WTC11 (cell line): Measurements from ENCODE around the gene MAMLD1. TPM values are rescaled to one million over a fixed set of nuclear protein-coding genes. Genes with fewer than 3 reads are reported as not detected.

Experiments used
- ATAC-seq: fragments of 200-7000 bp; cut with Tn5 transposase; 2 replicates; pipeline ENCODE4 v1.10.0; 2021; ENCODE audit warnings: mild to moderate bottlenecking, moderate library complexity
- CTCF ChIA-PET: fragments of 300-600 bp; sonication (Branson Sonifier 250); formaldehyde crosslinking; loops from one replicate; lab custom pipeline; 2021; ENCODE audit warnings: antibody characterized with exemption; lab: Charles Lee
- POLR2A ChIA-PET: fragments of 350-600 bp; sonication (Branson Sonifier 250); formaldehyde crosslinking; loops from one replicate; lab custom pipeline; 2021; ENCODE audit warnings: antibody characterized with exemption; lab: Charles Lee
- DNase-seq: peaks from one replicate; pipeline ENCODE4 v3.0.0; 2021; ENCODE audit warnings: low spot score
- H3K27ac Mint-ChIP-seq: 2 replicates; pipeline ENCODE4 v1.8.0; 2021; ENCODE audit warnings: mixed read lengths
- H3K27me3 Mint-ChIP-seq: 2 replicates; pipeline ENCODE4 v1.8.0; 2021; ENCODE audit warnings: low read depth, mild to moderate bottlenecking, moderate library complexity, mixed read lengths
- H3K36me3 Mint-ChIP-seq: 2 replicates; pipeline ENCODE4 v1.8.0; 2021; ENCODE audit warnings: mixed read lengths
- H3K4me1 Mint-ChIP-seq: 2 replicates; pipeline ENCODE4 v1.8.0; 2022; ENCODE audit warnings: mixed read lengths
- H3K4me3 Mint-ChIP-seq: 2 replicates; pipeline ENCODE4 v1.8.0; 2021; ENCODE audit warnings: mild to moderate bottlenecking, moderate library complexity, mixed read lengths
- H3K9me3 Mint-ChIP-seq: 2 replicates; pipeline ENCODE4 v1.8.0; 2021; ENCODE audit warnings: mixed read lengths
- ATF1 ChIP-seq: sonication (generic); formaldehyde crosslinking; IDR thresholded peaks from 2 replicates; pipeline ENCODE4 v1.8.1; 2023; ENCODE audit warnings: mild to moderate bottlenecking, moderate library complexity, missing genetic modification reagents
- CBFB ChIP-seq: sonication (generic); formaldehyde crosslinking; IDR thresholded peaks from 2 replicates; pipeline ENCODE4 v1.8.1; 2022; ENCODE audit warnings: mild to moderate bottlenecking, low read depth, missing genetic modification reagents
- ETV6 ChIP-seq: sonication (generic); formaldehyde crosslinking; IDR thresholded peaks from 2 replicates; pipeline ENCODE4 v1.8.1; 2022; ENCODE audit warnings: mild to moderate bottlenecking, missing genetic modification reagents
- GABPB1 ChIP-seq: sonication (generic); formaldehyde crosslinking; IDR thresholded peaks from 2 replicates; pipeline ENCODE4 v1.8.1; 2023; ENCODE audit warnings: mild to moderate bottlenecking, missing genetic modification reagents
- NR2C2 ChIP-seq: sonication (generic); formaldehyde crosslinking; IDR thresholded peaks from 2 replicates; pipeline ENCODE4 v1.8.0; 2022; ENCODE audit warnings: mild to moderate bottlenecking, missing genetic modification reagents
- RELA ChIP-seq: sonication (generic); formaldehyde crosslinking; IDR thresholded peaks from 2 replicates; pipeline ENCODE4 v1.8.1; 2022; ENCODE audit warnings: missing genetic modification reagents, mild to moderate bottlenecking, borderline replicate concordance
- ZBTB21 ChIP-seq: sonication (generic); formaldehyde crosslinking; IDR thresholded peaks from 2 replicates; pipeline ENCODE4 v1.8.1; 2023; ENCODE audit warnings: mild to moderate bottlenecking, missing genetic modification reagents, borderline replicate concordance
- ZNF121 ChIP-seq: sonication (generic); formaldehyde crosslinking; IDR thresholded peaks from 2 replicates; pipeline ENCODE4 v1.8.0; 2023; ENCODE audit warnings: missing genetic modification reagents
- ZNF138 ChIP-seq: sonication (generic); formaldehyde crosslinking; conservative IDR thresholded peaks from 2 replicates; pipeline ENCODE4 v1.8.1; 2022; ENCODE audit warnings: mild to moderate bottlenecking, moderate library complexity, missing genetic modification reagents
- ZNF219 ChIP-seq: sonication (generic); formaldehyde crosslinking; IDR thresholded peaks from 2 replicates; pipeline ENCODE4 v1.8.0; 2023; ENCODE audit warnings: missing genetic modification reagents, mild to moderate bottlenecking, borderline replicate concordance
- ZNF232 ChIP-seq: sonication (generic); formaldehyde crosslinking; IDR thresholded peaks from 2 replicates; pipeline ENCODE4 v1.8.0; 2022; ENCODE audit warnings: mild to moderate bottlenecking, missing genetic modification reagents
- ZNF396 ChIP-seq: fragments of 250-450 bp; sonication (Bioruptor Pico); IDR thresholded peaks from 2 replicates; pipeline ENCODE4 v1.8.0; 2021; ENCODE audit warnings: mild to moderate bottlenecking, moderate library complexity, borderline replicate concordance
- ZNF416 ChIP-seq: fragments of 250-450 bp; sonication (Bioruptor Pico); IDR thresholded peaks from 2 replicates; pipeline ENCODE4 v1.9.0; 2021; ENCODE audit warnings: mild to moderate bottlenecking, inconsistent platforms
- ZNF423 ChIP-seq: fragments of 250-450 bp; sonication (Bioruptor Pico); IDR thresholded peaks from 2 replicates; pipeline ENCODE4 v2.1.2; 2022; ENCODE audit warnings: mild to moderate bottlenecking, moderate library complexity
- total RNA-seq: library from RNA; stranded (reverse); gene quantifications from 3 replicates; pipeline ENCODE4 v1.2.3, GENCODE V29; 2021
- TF ChIP-seq, protein P1 (sequence below): fragments of 250-450 bp; sonication (Bioruptor Pico); IDR thresholded peaks from 2 replicates; pipeline ENCODE4 v1.9.0; 2021; ENCODE audit warnings: mild to moderate bottlenecking
- TF ChIP-seq, protein P2 (sequence below): fragments of 200-600 bp; IDR thresholded peaks from 2 replicates; pipeline ENCODE4 v1.8.0; 2022; ENCODE audit warnings: antibody characterized with exemption
- TF ChIP-seq, protein P3 (sequence below): sonication (generic); formaldehyde crosslinking; IDR thresholded peaks from 2 replicates; pipeline ENCODE4 v1.8.1; 2023; ENCODE audit warnings: mild to moderate bottlenecking, missing genetic modification reagents
- TF ChIP-seq, protein P4 (sequence below): sonication (generic); formaldehyde crosslinking; IDR thresholded peaks from 2 replicates; pipeline ENCODE4 v1.8.0; 2022; ENCODE audit warnings: missing genetic modification reagents
- TF ChIP-seq, protein P5 (sequence below): fragments of 250-450 bp; sonication (Bioruptor Pico); IDR thresholded peaks from 2 replicates; pipeline ENCODE4 v2.1.2; 2022; ENCODE audit warnings: mild to moderate bottlenecking, moderate library complexity
- TF ChIP-seq, protein P6 (sequence below): sonication (generic); formaldehyde crosslinking; IDR thresholded peaks from 2 replicates; pipeline ENCODE4 v1.8.1; 2022; ENCODE audit warnings: mild to moderate bottlenecking, moderate library complexity, missing genetic modification reagents

MAMLD1 gene
- total RNA-seq, 1 experiment from 2014 or later, result 0.35 TPM

DNA sequence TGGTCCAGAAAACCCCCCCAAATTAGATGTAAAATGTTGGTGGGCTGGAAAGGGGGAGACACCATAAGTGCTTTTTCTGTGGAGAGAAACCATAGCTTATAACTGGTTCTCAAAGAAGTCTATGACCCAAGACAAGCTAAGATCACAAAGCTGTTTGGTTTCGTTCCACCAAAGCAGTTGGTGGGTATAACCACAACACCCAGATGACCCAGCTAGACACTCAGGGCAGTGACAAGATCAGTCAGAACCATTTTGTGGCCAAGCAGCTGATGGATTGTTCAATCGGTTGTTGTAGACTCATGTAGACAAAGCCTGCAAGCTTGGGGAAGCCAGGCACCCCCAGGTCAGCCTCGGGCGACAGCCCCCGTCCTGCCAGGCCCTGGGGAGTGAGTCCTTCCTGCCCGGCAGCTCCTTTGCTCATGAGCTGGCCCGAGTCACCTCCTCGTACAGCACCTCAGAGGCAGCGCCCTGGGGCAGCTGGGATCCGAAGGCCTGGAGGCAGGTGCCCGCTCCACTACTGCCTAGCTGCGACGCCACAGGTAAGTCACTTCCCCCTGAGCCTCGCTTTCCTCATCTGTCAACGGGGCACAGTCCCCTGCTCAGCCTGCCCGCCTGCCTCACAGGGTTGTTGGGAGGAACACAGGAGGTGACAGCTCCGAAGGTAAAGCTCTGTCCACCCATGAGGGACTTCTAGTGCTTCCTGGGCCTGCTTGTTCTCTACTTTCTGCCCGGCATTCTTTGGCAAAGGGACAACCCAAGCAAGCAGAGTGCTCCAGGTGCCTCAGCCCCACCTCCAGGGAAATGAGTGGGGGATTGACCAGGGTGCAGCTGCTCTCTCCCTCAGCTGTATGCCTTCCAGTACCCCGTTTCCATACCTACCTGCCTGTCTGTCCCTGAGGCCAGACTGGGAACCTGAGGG is 140.1 kb downstream of the MAMLD1 start:
- CTCF ChIA-PET, result interaction anchor here (1.0 to 2.6 kb wide), 7 partner anchors 10 to 138 kb away, joined by 3 to 7 read pairs (median 4); no protein-coding TSS in a partner anchor
- TF ChIP-seq ZNF219 (CRISPR knock-in tag) (no peak), GABPB1 (CRISPR knock-in tag) (no peak), ZNF232 (CRISPR knock-in tag) (no peak), ZNF423 (CRISPR knock-in tag) (no peak), ZNF396 (CRISPR knock-in tag) (no peak), ZBTB21 (CRISPR knock-in tag) (no peak), ATF1 (CRISPR knock-in tag) (no peak)
- TF ChIP-seq, protein P1, sequence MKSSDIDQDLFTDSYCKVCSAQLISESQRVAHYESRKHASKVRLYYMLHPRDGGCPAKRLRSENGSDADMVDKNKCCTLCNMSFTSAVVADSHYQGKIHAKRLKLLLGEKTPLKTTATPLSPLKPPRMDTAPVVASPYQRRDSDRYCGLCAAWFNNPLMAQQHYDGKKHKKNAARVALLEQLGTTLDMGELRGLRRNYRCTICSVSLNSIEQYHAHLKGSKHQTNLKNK (CRISPR knock-in tag), result no peak
- TF ChIP-seq, protein P2, sequence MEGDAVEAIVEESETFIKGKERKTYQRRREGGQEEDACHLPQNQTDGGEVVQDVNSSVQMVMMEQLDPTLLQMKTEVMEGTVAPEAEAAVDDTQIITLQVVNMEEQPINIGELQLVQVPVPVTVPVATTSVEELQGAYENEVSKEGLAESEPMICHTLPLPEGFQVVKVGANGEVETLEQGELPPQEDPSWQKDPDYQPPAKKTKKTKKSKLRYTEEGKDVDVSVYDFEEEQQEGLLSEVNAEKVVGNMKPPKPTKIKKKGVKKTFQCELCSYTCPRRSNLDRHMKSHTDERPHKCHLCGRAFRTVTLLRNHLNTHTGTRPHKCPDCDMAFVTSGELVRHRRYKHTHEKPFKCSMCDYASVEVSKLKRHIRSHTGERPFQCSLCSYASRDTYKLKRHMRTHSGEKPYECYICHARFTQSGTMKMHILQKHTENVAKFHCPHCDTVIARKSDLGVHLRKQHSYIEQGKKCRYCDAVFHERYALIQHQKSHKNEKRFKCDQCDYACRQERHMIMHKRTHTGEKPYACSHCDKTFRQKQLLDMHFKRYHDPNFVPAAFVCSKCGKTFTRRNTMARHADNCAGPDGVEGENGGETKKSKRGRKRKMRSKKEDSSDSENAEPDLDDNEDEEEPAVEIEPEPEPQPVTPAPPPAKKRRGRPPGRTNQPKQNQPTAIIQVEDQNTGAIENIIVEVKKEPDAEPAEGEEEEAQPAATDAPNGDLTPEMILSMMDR, result no peak
- TF ChIP-seq, protein P3, sequence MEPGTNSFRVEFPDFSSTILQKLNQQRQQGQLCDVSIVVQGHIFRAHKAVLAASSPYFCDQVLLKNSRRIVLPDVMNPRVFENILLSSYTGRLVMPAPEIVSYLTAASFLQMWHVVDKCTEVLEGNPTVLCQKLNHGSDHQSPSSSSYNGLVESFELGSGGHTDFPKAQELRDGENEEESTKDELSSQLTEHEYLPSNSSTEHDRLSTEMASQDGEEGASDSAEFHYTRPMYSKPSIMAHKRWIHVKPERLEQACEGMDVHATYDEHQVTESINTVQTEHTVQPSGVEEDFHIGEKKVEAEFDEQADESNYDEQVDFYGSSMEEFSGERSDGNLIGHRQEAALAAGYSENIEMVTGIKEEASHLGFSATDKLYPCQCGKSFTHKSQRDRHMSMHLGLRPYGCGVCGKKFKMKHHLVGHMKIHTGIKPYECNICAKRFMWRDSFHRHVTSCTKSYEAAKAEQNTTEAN (CRISPR knock-in tag), result no peak
- no peak for ATAC-seq
- no peaks in the 10 kb centered on the region for H3K9me3 Mint-ChIP-seq
- H3K27ac Mint-ChIP-seq, result no peak overlapping the region
- DNase-seq, result no peak
- H3K36me3 Mint-ChIP-seq, result no peaks in the 10 kb centered on the region
- H3K27me3 Mint-ChIP-seq, result no peaks in the 10 kb centered on the region
- no peak overlapping the region for H3K4me3 Mint-ChIP-seq
- POLR2A ChIA-PET, result no interaction called here
- H3K4me1 Mint-ChIP-seq, result peaks cover 38% of the 10 kb centered on the region

DNA sequence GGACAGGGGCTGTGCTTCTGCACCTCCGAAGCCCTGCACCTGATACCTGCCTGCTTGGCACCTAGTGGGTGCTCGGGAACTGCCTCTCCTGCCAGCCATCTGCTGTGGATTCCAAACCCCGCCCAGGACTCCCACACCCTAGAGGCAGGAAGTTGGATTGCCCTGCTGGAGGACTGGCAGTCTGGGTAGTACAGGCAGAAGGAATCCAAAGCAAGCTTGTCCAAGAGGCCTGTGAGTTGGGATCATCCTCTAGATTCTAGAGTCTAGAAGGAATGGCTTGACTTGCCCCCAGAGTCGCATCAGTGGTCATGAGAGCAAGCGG is 140.7 kb downstream of the MAMLD1 start:
- no peak overlapping the region for H3K27ac Mint-ChIP-seq
- no peak overlapping the region for H3K4me3 Mint-ChIP-seq
- H3K4me1 Mint-ChIP-seq, result peaks cover 43% of the 10 kb centered on the region
- no peaks in the 10 kb centered on the region for H3K9me3 Mint-ChIP-seq
- no peaks in the 10 kb centered on the region for H3K27me3 Mint-ChIP-seq
- DNase-seq (no peak), ATAC-seq (no peak)
- ChIA-PET CTCF (interaction anchor here (1.0 to 2.6 kb wide), 5 partner anchors 11 to 139 kb away, joined by 3 to 7 read pairs (median 4); no protein-coding TSS in a partner anchor), POLR2A (no interaction called here)
- no peaks in the 10 kb centered on the region for H3K36me3 Mint-ChIP-seq
- TF ChIP-seq, protein P4, sequence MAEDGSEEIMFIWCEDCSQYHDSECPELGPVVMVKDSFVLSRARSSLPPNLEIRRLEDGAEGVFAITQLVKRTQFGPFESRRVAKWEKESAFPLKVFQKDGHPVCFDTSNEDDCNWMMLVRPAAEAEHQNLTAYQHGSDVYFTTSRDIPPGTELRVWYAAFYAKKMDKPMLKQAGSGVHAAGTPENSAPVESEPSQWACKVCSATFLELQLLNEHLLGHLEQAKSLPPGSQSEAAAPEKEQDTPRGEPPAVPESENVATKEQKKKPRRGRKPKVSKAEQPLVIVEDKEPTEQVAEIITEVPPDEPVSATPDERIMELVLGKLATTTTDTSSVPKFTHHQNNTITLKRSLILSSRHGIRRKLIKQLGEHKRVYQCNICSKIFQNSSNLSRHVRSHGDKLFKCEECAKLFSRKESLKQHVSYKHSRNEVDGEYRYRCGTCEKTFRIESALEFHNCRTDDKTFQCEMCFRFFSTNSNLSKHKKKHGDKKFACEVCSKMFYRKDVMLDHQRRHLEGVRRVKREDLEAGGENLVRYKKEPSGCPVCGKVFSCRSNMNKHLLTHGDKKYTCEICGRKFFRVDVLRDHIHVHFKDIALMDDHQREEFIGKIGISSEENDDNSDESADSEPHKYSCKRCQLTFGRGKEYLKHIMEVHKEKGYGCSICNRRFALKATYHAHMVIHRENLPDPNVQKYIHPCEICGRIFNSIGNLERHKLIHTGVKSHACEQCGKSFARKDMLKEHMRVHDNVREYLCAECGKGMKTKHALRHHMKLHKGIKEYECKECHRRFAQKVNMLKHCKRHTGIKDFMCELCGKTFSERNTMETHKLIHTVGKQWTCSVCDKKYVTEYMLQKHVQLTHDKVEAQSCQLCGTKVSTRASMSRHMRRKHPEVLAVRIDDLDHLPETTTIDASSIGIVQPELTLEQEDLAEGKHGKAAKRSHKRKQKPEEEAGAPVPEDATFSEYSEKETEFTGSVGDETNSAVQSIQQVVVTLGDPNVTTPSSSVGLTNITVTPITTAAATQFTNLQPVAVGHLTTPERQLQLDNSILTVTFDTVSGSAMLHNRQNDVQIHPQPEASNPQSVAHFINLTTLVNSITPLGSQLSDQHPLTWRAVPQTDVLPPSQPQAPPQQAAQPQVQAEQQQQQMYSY, result no peak
- TF ChIP-seq, protein P5, sequence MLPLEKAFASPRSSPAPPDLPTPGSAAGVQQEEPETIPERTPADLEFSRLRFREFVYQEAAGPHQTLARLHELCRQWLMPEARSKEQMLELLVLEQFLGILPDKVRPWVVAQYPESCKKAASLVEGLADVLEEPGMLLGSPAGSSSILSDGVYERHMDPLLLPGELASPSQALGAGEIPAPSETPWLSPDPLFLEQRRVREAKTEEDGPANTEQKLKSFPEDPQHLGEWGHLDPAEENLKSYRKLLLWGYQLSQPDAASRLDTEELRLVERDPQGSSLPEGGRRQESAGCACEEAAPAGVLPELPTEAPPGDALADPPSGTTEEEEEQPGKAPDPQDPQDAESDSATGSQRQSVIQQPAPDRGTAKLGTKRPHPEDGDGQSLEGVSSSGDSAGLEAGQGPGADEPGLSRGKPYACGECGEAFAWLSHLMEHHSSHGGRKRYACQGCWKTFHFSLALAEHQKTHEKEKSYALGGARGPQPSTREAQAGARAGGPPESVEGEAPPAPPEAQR (CRISPR knock-in tag), result no peak
- TF ChIP-seq NR2C2 (no peak), ZNF416 (no peak), ZNF232 (CRISPR knock-in tag) (no peak), CBFB (CRISPR knock-in tag) (no peak), ZNF138 (no peak), ETV6 (CRISPR knock-in tag) (no peak), RELA (CRISPR knock-in tag) (no peak), GABPB1 (CRISPR knock-in tag) (no peak), ZNF121 (no peak)
- TF ChIP-seq, protein P6, sequence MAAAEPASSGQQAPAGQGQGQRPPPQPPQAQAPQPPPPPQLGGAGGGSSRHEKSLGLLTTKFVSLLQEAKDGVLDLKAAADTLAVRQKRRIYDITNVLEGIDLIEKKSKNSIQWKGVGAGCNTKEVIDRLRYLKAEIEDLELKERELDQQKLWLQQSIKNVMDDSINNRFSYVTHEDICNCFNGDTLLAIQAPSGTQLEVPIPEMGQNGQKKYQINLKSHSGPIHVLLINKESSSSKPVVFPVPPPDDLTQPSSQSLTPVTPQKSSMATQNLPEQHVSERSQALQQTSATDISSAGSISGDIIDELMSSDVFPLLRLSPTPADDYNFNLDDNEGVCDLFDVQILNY, result no peak
- TF ChIP-seq, protein P1 (CRISPR knock-in tag), result no peak
